NCI-H2196 treated with DMSO at 0.1 percent for 48 hours (cell line): ENCODE measurements around the gene CCSER1.
"Not testable (repeated sequence)": the region's sequence is repeated elsewhere in the genome, so short reads cannot be mapped to it uniquely, and the experiment has no call there.

Experiments used
- DNase-seq: peaks from one replicate; lab custom pipeline; 2025; ENCODE audit not compliant: unreplicated experiment; lab: John Stamatoyannopoulos, UW

The CCSER1 gene

DNA sequence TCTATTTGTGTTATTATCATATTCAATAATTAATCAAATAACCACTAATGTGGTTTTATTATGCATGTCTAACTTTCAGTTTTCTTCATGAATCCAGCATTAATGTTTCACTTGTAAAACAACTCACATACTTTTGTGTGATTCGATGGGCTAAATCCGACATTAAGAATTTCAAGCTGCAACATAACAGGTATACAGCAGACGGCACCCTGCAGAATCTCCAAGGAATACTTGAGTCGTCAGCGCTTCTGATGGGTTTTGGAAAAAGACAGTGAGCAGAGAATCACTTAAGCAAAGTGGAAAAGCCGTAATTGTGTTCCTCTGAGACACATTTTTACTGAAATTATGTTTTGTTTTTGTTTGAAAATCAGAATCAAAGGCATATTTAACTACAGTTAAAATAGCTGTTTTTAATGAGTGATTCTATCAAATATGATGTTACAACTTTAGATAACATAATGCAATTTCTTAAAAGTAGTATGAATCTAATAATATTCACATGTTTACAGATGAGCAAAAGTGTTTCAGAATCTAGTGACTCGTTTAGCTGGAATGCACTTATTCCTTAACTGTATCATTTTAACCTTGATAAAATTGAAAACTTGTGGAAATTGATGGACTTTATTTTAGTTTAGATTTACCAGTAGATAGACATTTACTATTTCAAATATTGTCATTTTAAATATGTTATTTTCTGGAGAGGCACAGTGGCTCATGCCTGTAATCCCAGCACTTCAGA, 514.8 kb downstream of the CCSER1 start:
- no peak for DNase-seq

DNA sequence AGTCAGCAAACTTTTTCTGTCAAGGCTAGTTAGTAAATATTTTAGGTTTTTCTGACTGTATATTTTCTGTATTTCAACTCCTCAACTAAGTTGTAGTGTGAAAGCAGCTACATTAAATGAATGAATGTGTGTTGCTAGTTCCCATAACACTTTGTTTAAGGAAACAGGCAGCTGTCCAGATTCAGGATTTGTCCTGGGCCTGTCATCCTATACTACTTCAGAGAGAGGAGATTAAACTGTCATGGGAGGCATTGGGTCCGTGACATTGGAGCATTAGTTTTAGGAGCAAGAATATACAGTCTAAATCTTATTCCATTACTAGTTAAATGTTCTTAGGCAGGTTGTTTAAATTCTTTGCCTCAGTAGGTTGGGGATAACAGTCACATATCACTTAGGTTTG, 516.0 kb downstream of the CCSER1 start:
- no peak for DNase-seq

DNA sequence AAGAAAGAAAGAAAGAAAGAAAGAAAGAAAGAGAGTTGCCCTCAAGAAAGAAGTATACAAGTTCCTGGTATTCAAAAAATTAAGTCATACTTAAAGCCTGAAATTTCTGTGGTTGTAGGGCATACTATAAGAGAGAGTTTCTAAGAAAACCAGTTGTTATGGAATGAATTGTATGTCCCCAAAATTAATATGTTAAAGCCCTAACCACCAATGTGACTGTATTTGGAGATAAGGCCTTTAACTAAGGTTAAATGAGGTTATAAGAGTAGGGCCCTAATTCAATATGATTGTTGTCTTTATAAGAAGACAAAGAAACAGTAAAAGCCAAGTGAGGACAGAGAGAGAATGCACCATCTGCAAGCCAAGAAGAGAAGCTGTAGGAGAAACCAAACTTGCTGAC, 521.1 kb downstream of the CCSER1 start:
- DNase-seq, result no peak

DNA sequence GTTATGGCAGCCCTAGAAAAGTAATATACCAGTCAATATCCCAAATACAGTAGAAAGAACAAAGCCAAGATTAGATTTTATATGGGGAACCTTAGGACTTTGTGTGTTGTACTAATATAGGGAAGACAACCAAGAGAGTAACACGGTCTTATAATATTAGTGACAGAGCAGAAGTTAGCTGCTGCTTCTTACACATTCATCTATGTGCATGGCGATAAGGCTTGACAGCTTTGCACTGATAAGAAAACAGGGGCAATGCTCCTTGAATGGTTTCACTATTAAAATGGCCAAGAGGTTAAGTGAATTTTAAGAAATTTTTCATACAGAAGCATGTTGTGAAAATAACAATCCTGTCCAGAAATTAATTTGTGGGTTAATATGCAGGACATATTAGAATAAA, 521.6 kb downstream of the CCSER1 start:
- DNase-seq, result no peak

DNA sequence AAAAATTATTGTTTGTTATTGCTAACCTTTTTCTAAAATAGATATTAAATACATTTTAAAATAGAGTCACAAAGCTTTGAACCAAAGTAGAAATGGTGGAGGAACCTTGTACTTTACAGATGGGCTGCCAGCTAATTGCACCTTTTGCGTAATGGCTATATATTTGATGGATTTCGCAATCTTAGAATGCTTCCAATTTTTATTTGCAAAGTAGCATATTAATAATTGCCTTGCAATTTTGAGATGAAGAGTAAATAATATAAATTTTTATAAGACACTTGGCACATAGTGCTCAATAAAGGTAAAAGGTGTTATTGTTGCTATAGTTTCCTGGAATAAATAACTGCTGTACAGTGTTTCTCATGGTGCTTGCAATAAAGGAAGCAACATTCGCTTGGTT, 533.5 kb downstream of the CCSER1 start:
- no peak for DNase-seq

DNA sequence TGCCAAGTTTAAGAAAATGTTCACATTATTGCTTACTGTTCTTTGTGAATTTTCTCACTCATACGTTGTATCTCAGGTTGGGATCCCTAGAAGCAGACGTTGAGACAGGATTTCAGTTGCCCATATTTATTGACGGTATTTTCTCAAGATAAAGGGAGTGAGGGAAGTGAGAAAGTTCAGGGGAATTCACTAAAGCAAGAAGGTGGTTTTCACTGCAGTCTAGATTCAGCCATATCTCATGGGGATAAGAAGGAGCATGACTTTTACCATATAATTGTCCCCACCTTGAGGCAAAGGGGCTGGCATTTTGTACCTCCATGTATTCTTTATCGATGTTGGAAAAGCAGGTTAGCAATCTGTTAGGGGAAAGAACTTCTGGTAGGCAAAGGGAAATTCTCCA, 543.0 kb downstream of the CCSER1 start:
- DNase-seq, result no peak

- DNase-seq, result no peak
Measured at GRCh38 chr4:90689739-90690138, 562.5 kb downstream of the CCSER1 start.

DNA sequence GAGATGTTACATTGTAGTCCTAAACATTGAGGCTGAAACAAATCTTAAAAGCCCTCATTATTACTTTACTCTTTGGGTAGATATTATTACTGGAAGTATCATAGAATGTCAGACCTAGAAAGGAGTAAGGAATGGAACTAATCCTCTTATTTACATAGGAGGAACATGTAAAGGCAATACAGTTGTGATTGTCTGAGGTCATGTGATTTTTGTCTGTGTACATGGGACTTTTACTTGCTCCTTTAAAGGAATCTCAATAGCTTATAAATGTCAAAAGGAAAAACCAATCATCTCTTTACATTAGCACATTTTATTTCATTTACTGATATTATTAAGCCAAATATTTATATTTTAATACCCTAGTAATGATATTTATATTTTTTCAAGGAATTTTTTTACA, 568.2 kb downstream of the CCSER1 start:
- DNase-seq, result no peak

GRCh38 chr4:90705501-90705900, 578.3 kb downstream of the CCSER1 start:
- DNase-seq, result not testable (repeated sequence)

DNA sequence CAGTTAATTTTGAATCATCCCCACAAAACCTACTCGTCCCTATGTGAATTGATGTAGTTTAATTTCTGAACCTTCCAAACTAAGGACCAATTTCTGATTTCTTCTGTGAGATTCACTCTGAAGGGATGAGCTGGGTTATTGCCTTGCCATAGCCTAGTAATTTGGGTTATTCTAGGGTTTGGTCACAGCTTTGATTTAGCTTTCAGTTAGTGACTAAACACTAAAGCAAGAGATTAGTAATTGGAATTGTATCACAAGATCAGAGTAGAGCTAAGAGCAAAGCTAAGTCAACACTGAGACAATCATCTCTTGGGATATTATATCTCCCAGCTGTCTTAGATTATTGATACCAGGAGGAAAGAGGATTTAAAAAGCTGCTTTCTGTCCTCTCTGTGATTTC, 588.0 kb downstream of the CCSER1 start:
- DNase-seq, result no peak

- DNase-seq, result no peak
Measured at GRCh38 chr4:90718931-90719330, 591.7 kb downstream of the CCSER1 start.

GRCh38 chr4:90727938-90728337, 600.7 kb downstream of the CCSER1 start:
- DNase-seq, result no peak

- DNase-seq, result no peak
Measured at GRCh38 chr4:90730752-90731151, 603.6 kb downstream of the CCSER1 start.

- no peak for DNase-seq
Measured at GRCh38 chr4:90733211-90733610, 606.0 kb downstream of the CCSER1 start.

GRCh38 chr4:90745176-90745575, 618.0 kb downstream of the CCSER1 start:
- DNase-seq, result no peak

GRCh38 chr4:90753068-90753467, 625.9 kb downstream of the CCSER1 start:
- DNase-seq, result no peak

- no peak for DNase-seq
Measured at GRCh38 chr4:90757534-90758060, 630.4 kb downstream of the CCSER1 start.

GRCh38 chr4:90760059-90760458, 632.9 kb downstream of the CCSER1 start:
- no peak for DNase-seq

DNA sequence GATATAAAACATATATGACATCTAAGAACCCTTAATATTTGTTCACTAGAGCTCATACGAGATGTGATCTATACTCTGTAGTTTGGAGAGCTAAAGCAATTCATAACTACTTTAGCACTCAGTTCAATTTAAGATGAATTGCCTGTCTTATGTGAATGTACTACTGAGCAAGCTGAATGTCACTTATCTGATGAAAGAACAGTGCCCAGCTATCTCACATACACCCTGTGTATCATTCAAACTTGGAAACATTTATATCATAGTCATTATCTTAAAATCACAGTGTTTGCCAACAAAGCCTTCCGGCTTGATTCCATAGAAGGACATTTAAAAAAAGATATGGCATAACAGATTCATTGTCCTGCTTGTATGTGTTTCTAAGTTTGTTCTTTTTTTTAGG, 639.6 kb downstream of the CCSER1 start:
- DNase-seq, result no peak

DNA sequence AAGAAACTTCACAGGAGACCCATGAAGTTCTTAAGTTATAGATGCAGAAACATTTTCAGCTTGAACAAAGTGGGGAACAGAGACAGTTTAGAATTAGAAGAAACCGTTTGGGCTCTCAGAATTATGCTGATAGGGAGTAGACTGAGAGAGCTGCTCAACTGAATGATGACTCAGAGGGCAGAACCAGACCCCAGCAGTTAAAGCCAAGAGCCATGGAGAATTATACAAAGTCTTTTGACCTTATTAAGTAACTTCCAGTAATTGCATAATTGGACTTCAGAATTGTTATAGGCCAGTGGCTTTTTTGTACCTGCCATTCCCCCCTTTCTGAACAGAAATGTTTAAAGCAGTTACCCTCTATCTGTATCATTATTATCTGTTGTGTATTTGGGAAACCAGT, 642.1 kb downstream of the CCSER1 start:
- DNase-seq, result no peak

- no peak for DNase-seq
Measured at GRCh38 chr4:90780193-90780592, 653.0 kb downstream of the CCSER1 start.

DNA sequence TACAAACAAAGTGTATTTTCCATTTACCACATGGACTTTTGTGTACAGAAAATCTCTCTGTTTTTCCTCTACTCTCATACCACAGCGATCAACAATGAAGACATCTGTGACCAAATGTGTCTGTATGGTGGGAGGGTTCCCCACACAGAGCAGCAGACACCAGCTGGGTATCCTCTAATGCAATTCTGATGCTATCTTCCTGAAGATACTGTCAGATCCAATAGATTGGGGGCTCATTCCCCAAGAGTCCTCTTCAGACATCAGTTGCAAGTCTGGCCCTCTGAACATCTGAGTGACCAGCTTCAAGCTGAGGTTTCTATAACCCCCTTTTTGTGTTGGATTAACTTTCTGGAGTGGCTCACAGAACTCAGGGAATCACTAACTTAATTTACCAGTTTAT, 659.4 kb downstream of the CCSER1 start:
- DNase-seq, result no peak

- no peak for DNase-seq
Measured at GRCh38 chr4:90792696-90793095, 665.5 kb downstream of the CCSER1 start.
